GM18499 (cell line): ENCODE results near the gene HBEGF.

Source experiments
- ATAC-seq: cut with Tn5 transposase; IDR thresholded peaks from one replicate; pipeline ENCODE4 v1.9.1; 2021; ENCODE audit warnings: moderate number of reproducible peaks; ENCODE audit not compliant: insufficient read depth, unreplicated experiment

HBEGF gene

GRCh38 chr5:140346348-140347221 lies at the start of gene HBEGF:
Gene HBEGF (minus strand): TSS chr5:140346603. CDS start chr5:140346328, 275 bp downstream.
- ATAC-seq, result peak; percentile 46

- ATAC-seq, result no peak
Observed at GRCh38 chr5:140393738-140394137, 47.3 kb upstream of the HBEGF start.

DNA sequence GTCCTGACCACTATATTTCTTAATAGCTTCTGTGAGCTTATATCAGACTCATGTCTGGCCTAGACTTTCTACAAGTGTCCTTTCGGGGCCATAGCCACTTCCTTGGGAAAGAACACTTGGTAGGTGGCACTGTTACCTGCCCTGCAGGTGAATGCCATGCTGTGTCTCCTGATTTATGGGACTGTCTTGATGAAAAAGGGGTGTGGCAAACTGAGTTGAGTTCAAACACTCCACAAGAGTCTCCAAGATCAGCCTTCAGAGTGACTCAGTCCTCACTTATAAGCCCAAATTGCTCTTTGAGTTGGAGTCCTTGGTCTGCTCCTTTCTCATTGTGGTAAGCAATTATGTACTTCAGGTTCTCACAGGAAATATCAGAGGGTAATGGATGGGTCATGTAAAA lies 45.3 kb upstream of the HBEGF start:
- no peak for ATAC-seq

DNA sequence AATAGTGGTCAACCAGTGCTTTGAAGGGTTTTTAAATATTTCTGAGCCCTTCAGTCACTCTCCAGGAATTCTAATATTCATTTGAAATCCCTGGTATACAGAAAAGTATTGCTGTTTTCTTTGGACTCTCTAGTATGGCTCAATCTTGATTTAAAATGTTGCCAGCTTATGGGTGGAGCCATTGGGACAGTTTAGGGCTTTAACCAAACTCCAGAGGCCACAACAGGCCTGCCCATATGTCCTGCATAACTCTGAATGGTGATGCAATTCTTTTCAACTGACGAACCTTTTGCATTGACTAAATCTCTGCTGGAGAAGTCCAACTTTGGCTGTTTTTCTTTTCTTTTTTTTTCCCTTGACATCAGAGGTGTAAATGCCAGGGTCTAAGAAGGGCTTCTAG lies 44.9 kb upstream of the HBEGF start:
- no peak for ATAC-seq

GRCh38 chr5:140388052-140388451 lies 41.6 kb upstream of the HBEGF start:
- no peak for ATAC-seq

GRCh38 chr5:140383300-140383699 lies 36.9 kb upstream of the HBEGF start:
- ATAC-seq, result no peak

- no peak for ATAC-seq
Observed at GRCh38 chr5:140382866-140383265, 36.5 kb upstream of the HBEGF start.

DNA sequence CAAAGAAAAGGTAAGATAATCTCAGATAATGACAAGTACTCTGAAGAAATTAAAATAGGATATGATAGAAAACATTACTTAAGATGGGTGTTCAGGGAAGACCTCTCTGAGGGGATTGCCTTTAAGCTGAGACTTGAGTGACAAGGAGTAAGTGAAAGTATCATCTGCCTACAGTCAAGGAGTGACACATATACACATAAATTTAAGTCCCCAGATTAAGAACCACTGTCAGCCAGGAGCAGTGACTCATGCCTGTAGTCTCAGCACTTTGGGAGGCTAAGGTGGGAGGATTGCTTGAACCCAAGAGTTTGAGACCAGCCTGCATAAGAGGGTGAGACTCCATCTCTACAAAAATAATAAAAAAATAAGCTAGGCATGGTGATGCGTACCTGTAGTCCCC lies 35.6 kb upstream of the HBEGF start:
- no peak for ATAC-seq

GRCh38 chr5:140381351-140381750 lies 34.9 kb upstream of the HBEGF start:
- ATAC-seq, result no peak

DNA sequence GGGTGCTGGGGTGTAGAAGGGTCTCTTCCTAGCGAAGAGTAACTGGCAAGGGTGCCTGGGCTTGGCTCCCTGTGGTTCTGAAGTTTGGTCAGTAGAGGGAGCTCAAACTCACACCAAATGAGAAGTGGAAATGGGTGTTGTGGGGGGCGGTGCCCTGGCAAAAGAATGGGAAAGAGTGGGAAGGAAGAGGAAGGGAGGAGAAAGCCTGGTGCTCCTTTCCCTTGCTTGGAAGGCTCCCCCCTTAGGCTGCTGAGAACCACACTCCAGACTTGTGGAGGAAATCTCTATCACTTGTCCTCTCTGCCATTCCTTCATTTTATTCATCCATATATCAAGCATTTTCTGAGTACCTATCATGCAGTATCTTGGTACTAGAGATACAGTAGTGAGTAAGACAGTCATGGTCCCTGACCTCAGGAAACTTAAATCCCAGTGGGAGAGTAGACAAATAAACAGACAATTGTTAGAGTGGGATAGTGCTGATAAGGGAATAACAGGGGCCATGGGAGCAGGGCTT lies 26.6 kb upstream of the HBEGF start:
- ATAC-seq, result peak; percentile 56

GRCh38 chr5:140371356-140372151 lies 25.2 kb upstream of the HBEGF start:
- no peak for ATAC-seq

GRCh38 chr5:140367256-140368013 lies 21.0 kb upstream of the HBEGF start:
- ATAC-seq, result no peak

DNA sequence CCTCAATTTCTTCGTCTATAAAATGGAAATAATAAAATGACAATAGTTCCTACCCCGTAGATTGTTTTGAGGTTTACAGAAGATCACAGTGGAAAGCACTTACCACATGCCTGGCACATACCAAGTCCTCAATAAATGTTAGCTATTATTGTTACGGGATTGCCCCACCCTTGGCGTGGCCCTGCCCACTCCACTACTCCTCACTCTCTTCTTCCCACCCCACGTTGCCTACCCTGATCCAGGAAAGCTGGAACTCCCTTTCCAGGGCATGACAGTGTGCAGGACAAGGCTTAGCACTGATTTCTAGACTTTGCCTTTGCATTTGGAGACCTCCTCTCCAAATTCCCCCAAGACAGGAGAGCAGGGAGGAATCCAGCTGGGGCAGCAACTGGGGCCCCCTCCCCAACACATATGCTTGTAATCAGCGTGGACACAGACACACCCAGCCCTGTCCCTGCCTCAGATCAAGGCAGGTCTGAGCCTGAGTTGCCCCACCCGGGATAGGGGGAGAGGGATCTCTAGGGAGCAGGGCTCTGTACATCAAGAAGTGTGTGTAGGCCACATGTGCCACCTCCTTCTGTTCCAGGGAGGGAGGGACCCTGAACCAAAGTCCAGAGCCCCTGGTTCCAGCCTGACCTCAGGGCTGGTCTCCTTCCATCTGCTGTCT lies 20.3 kb upstream of the HBEGF start:
- ATAC-seq, result no peak

- no peak for ATAC-seq
Observed at GRCh38 chr5:140365941-140366340, 19.5 kb upstream of the HBEGF start.

GRCh38 chr5:140365282-140365681 lies 18.9 kb upstream of the HBEGF start:
- ATAC-seq, result no peak

DNA sequence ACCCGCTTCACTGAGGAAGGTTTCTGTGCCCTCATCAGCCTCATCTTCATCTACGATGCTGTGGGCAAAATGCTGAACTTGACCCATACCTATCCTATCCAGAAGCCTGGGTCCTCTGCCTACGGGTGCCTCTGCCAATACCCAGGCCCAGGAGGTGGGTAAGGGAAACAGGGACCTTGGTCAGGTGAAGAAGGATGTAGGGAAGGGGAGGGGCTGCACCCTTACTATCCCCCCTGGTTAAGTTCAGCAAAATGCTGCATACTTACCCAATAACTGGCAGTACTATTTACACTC lies 18.0 kb upstream of the HBEGF start:
- no peak for ATAC-seq

- ATAC-seq, result no peak
Observed at GRCh38 chr5:140363631-140364471, 17.4 kb upstream of the HBEGF start.

DNA sequence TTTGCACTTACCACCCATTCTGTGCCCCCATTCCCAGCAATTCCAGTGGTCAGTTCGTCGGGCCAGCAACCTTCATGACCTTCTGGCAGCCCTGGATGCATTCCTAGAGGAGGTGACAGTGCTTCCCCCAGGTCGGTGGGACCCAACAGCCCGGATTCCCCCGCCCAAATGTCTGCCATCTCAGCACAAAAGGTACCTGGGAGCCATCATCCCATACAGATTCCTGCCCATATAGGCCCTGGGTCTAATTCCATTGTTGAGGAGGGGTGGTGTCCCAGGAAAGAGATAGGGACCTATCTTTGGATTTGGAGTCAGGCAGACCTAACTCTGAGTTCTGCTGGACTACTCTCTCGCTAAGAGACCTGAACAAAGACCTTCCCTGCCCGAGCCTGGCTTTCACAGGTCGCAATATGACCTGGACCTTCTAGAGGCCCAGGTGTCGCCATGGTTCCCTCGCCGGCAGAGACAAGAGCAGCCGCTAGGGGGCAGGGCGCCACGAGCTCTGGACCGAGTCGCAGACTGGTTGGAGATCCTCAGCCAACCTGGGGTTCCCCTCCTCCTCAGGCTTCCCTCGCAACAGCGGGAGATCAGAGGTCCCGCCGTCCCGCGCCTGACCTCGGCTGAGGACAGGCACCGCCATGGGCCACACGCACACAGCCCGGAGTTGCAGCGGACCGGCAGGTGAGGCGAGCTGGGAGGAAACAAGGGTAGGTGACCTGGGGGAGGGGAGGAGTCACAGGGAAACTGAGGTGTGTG lies 16.6 kb upstream of the HBEGF start:
- peak; percentile 69 for ATAC-seq

- no peak for ATAC-seq
Observed at GRCh38 chr5:140362311-140362710, 15.9 kb upstream of the HBEGF start.
